ENCODE data around the gene AKT1S1.

GRCh38 chr19:49858088-49858985, 18.8 kb downstream of the AKT1S1 start:
- TF ChIP-seq, protein P1, sequence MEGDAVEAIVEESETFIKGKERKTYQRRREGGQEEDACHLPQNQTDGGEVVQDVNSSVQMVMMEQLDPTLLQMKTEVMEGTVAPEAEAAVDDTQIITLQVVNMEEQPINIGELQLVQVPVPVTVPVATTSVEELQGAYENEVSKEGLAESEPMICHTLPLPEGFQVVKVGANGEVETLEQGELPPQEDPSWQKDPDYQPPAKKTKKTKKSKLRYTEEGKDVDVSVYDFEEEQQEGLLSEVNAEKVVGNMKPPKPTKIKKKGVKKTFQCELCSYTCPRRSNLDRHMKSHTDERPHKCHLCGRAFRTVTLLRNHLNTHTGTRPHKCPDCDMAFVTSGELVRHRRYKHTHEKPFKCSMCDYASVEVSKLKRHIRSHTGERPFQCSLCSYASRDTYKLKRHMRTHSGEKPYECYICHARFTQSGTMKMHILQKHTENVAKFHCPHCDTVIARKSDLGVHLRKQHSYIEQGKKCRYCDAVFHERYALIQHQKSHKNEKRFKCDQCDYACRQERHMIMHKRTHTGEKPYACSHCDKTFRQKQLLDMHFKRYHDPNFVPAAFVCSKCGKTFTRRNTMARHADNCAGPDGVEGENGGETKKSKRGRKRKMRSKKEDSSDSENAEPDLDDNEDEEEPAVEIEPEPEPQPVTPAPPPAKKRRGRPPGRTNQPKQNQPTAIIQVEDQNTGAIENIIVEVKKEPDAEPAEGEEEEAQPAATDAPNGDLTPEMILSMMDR (conservative IDR thresholded peaks at IDR 0.05; ENCODE audit: low read length): 0 out of 2 replicates have a peak, but pooled peaks have one; percentile 22
- TF ChIP-seq EZH2phosphoT487 (IDR thresholded peaks at IDR 0.05; ENCODE audit: borderline replicate concordance, low read depth, low read length): no peak
